NOMO-1 treated with DMSO at 0.1 percent for 48 hours (cell line): ENCODE data around the gene RSPH10B2.
"Not testable (repeated sequence)": the region's sequence is repeated elsewhere in the genome, so short reads cannot be mapped to it uniquely, and the experiment has no call there.

ENCODE experiments used
- DNase-seq: peaks from one replicate; lab custom pipeline; 2025; ENCODE audit not compliant: unreplicated experiment; lab: John Stamatoyannopoulos, UW

The RSPH10B2 gene

GRCh38 chr7:6842278-6842921 lies 88.5 kb downstream of the RSPH10B2 start:
- not testable (repeated sequence) for DNase-seq

GRCh38 chr7:6843092-6843491 lies 89.2 kb downstream of the RSPH10B2 start:
- not testable (repeated sequence) for DNase-seq

- not testable (repeated sequence) for DNase-seq
Measured at GRCh38 chr7:6843654-6844053, 89.8 kb downstream of the RSPH10B2 start.

GRCh38 chr7:6845971-6846449 lies 92.1 kb downstream of the RSPH10B2 start:
- DNase-seq: peak; percentile 16

GRCh38 chr7:6847751-6848150 lies 93.8 kb downstream of the RSPH10B2 start:
- DNase-seq: not testable (repeated sequence)
